K562 treated with DMSO at 1 percent for 12 hours (cell line): ENCODE measurements around the gene IZUMO4. TPM values are rescaled to one million over a fixed set of nuclear protein-coding genes. Genes with fewer than 3 reads are reported as not detected.

Experiments used
- total RNA-seq: library from RNA; unstranded; fragments of 300-600 nt; gene quantifications from 2 replicates; pipeline ENCODE4 v1.2.3, GENCODE V29; 2022; ENCODE audit not compliant: insufficient read depth

Gene IZUMO4, protein sequence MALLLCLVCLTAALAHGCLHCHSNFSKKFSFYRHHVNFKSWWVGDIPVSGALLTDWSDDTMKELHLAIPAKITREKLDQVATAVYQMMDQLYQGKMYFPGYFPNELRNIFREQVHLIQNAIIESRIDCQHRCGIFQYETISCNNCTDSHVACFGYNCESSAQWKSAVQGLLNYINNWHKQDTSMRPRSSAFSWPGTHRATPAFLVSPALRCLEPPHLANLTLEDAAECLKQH
- 1.2 and 1.6 TPM in 2 replicates for total RNA-seq

DNA sequence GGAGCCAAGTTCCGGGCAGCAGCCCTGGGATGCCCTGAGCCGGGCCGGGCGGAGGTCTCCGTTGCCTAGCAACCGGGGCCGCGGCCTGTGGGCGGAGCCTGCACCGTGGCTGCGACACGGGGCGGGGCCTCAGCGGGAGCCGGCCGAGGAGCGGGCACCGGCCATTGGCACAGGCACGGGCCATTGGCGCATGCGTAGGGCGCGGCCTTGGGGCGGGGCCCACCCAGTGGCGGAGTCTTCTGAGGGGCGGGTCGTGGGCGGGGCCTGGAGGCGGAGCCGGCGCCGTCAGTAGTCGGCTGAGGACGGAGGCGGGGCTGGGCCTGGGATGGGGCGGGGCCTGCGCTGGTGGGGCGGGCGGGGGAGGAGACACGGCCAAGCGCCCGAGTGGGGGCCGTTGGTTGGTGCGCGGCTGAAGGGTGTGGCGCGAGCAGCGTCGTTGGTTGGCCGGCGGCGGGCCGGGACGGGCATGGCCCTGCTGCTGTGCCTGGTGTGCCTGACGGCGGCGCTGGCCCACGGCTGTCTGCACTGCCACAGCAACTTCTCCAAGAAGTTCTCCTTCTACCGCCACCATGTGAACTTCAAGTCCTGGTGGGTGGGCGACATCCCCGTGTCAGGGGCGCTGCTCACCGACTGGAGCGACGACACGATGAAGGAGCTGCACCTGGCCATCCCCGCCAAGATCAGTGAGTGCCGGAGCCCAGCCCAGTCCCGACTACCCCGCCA lies at the start of gene IZUMO4:
Gene IZUMO4, plus strand, starts transcription at position 436 of the 723 bp plus-strand sequence. Its CDS starts 31 bp downstream, at position 467.

DNA sequence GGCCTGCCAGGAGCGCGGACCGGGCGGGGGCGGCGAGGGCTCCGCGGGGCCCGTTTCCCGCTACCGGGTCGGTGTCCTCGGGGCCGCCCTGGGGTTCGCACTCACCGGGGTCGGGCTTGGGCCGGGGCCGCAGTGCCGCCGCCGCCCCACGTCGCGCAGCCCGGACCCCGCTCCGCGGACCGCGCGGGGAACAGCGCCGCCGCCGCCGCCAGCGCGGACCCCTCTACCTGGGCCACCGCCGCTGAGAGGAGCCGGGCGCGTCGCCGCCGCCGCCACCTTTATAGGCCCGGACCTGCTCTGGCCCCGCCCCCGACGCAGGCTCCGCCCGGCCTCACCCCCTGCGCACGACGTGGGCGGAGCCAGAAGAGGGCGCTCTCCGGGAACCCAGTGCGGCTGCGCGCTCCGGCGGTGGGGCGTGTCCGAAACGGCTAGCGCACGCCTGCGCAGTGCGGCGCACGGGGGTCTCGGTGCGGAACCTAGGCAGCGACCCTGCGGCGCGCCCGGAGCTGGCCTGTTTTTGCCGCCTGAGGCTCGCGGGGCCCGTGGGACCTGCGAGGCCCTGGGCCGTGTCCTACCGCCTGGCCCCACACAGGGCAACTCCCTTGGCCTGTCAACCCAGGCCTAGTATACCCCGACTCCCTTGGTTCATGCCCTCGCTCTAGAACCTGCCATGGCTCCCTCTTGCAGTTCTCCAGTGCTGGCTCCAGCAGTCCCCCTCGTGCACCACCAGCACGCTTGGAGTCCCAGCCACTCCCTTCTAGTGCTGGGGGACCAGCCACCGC lies 45.5 kb upstream of the IZUMO4 start, which contains the start of gene MKNK2:
Gene MKNK2, minus strand, starts transcription at position 254 of the 782 bp plus-strand sequence. CDS start 393 bp downstream, outside the sequence.

DNA sequence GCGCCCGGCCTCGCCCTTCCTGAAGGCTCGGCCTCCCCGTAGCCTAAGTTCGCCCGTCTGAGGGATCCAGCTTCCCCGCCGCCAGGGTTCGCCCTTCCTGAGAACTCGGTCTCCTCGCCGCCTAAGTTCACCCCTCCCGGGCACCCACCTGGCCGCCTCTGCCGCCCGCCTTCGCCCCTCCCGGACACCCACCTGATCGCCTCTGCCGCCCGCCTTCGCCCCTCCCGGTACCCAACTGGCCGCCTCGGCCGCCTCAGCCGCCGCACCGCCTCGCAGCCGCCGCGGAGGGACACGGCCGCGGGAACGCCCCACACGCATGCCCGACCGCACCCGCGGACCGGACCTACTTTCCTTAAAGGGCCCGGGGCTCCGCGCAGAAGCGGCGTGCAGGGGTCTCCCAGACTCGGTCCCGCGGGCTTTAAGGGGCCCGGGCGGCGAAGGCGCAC lies 658 bp upstream of the IZUMO4 start, which contains the start of gene MOB3A:
Gene MOB3A, minus strand, starts transcription at position 293 of the 446 bp plus-strand sequence. CDS start 17,766 bp downstream, outside the sequence.

Other genes starting within 250 kb of the IZUMO4 start
- gene REXO1, start 248.4 kb upstream of the IZUMO4 start, total RNA-seq: 20.9 and 35.6 TPM in 2 replicates
- gene KLF16, start 233.3 kb upstream of the IZUMO4 start, total RNA-seq: 16.0 and 23.1 TPM in 2 replicates
- 134 and 194 TPM in 2 replicates for gene ABHD17A, start 211.4 kb upstream of the IZUMO4 start, total RNA-seq
- 24.3 and 32.0 TPM in 2 replicates for gene ADAT3, start 191.5 kb upstream of the IZUMO4 start, total RNA-seq
- 28.8 and 59.6 TPM in 2 replicates for gene SCAMP4, start 191.5 kb upstream of the IZUMO4 start, total RNA-seq
- gene CSNK1G2, start 155.7 kb upstream of the IZUMO4 start, total RNA-seq: 74.0 and 105 TPM in 2 replicates
- 79.8 and 89.2 TPM in 2 replicates for gene BTBD2, start 81.2 kb upstream of the IZUMO4 start, total RNA-seq
- gene MKNK2, start 45.7 kb upstream of the IZUMO4 start, total RNA-seq: 220 and 387 TPM in 2 replicates
- gene MOB3A, start 589 bp upstream of the IZUMO4 start, total RNA-seq: 9.5 and 14.9 TPM in 2 replicates
- 68.6 and 125 TPM in 2 replicates for gene AP3D1, start 54.7 kb downstream of the IZUMO4 start, total RNA-seq
- 16.7 and 43.9 TPM in 2 replicates for gene DOT1L, start 67.0 kb downstream of the IZUMO4 start, total RNA-seq
- gene PLEKHJ1, start 139.4 kb downstream of the IZUMO4 start, total RNA-seq: 160 and 185 TPM in 2 replicates
- gene SF3A2, start 139.9 kb downstream of the IZUMO4 start, total RNA-seq: 62.8 and 101 TPM in 2 replicates
- gene AMH, start 152.4 kb downstream of the IZUMO4 start, total RNA-seq: 31.0 and 34.0 TPM in 2 replicates
- gene JSRP1, start 159.5 kb downstream of the IZUMO4 start, total RNA-seq: 2.0 TPM in 1 of 2 replicates, not detected in the other
- gene PEAK3, start 185.3 kb downstream of the IZUMO4 start, total RNA-seq: not detected in 2 replicates
- 0.36 and 0.94 TPM in 2 replicates for gene LINGO3, start 211.2 kb downstream of the IZUMO4 start, total RNA-seq
- 303 and 460 TPM in 2 replicates for gene LSM7, start 231.7 kb downstream of the IZUMO4 start, total RNA-seq
- gene SPPL2B, start 231.8 kb downstream of the IZUMO4 start, total RNA-seq: 32.7 and 67.2 TPM in 2 replicates